Activated T-helper 1 cell treated with anti-CD3 and anti-CD28 coated beads, Interleukin-12 subunit alpha, Interleukin-12 subunit beta, Interleukin-2, Interleukin-4 antibody, amounts not matched to agents 30 ng/mL and 10 ng/mL and 1 ng/mL, durations not matched to agents 14 hours and 24 hours and 36 hours (primary cell): ENCODE results near the gene TSHZ3. TPM values are rescaled to one million over a fixed set of nuclear protein-coding genes. Genes with fewer than 3 reads are reported as not detected.

ENCODE experiments used
- DNase-seq: peaks from one replicate; pipeline ENCODE4 v3.0.0; 2021; ENCODE audit warnings: low spot score
- H3K27ac Mint-ChIP-seq: one replicate; pipeline ENCODE4 v1.8.0; 2021; ENCODE audit warnings: mild to moderate bottlenecking, mixed read lengths
- H3K27me3 Mint-ChIP-seq: one replicate; pipeline ENCODE4 v1.8.0; 2022; ENCODE audit warnings: mild to moderate bottlenecking, moderate library complexity, mixed read lengths; ENCODE audit not compliant: insufficient read depth
- H3K36me3 Mint-ChIP-seq: one replicate; pipeline ENCODE4 v1.8.0; 2021; ENCODE audit warnings: low read depth, mixed read lengths
- H3K4me1 Mint-ChIP-seq: one replicate; pipeline ENCODE4 v1.8.0; 2021; ENCODE audit warnings: low read depth, mixed read lengths
- H3K4me3 Mint-ChIP-seq: one replicate; pipeline ENCODE4 v1.8.0; 2021; ENCODE audit warnings: mild to moderate bottlenecking, moderate library complexity, mixed read lengths
- H3K9me3 Mint-ChIP-seq: one replicate; pipeline ENCODE4 v1.8.0; 2021; ENCODE audit warnings: mixed read lengths
- intact Hi-C: fragments of 100-400 bp; cut with micrococcal nuclease; formaldehyde crosslinking; loops from one replicate; pipeline ENCODE4 v1.15.1; 2024
- total RNA-seq: library from RNA; stranded (reverse); gene quantifications from 2 replicates; pipeline ENCODE4 v1.2.3, GENCODE V29; 2022

Gene TSHZ3
- total RNA-seq, 1 donor from 2014 or later = 2.0 TPM

DNA sequence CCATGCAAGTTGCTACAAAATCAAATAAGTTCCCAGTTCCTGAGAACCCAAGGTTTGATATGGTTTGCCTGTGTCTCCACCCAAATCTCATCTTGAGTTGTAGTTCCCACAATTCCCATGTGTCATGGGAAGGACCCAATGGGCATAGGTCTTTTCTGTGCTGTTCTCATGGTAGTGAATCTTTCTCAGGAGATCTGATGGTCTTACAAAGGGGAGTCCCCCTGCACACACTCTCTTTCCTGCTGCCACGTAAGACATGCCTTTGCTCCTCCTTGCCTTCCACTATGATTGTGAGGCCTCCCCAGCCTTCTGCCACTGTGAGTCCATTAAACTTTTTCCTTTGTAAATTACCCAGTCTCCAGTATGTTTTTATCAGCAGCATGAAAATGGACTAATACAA, 28.5 kb upstream of the TSHZ3 start:
- no peaks in the 10 kb centered on the region for H3K27me3 Mint-ChIP-seq
- intact Hi-C loops = no loop called here
- H3K4me3 Mint-ChIP-seq = no peak overlapping the region
- H3K9me3 Mint-ChIP-seq = no peaks in the 10 kb centered on the region
- no peak for DNase-seq
- no peaks in the 10 kb centered on the region for H3K36me3 Mint-ChIP-seq
- H3K4me1 Mint-ChIP-seq = peaks cover 4% of the 10 kb centered on the region
- H3K27ac Mint-ChIP-seq = no peak overlapping the region

DNA sequence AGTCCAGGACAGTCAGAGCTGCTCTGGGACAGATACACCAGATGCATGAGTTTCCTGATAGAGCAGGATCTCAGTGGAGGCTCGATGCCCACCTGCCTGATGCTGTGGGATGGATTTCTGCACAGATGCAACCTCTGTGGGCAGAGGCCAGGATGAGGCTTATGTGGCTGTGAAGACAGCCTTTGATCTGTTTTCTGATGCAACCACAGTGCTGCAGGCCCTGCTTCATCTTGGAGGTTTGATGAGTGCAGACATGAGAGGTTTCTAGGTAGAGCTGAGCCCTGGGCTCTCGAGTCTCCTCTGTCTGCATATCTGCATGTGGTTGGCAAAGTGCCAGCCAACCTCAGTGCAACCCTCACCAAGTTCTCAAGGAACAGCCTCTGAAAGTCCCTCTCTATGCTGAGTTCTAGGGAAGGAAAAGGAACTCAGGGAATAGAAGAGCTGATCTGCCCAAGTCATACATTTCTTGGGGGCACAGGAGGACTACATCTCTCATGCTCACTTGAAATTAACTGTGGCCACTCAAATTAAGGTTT, 23.1 kb upstream of the TSHZ3 start:
- DNase-seq = no peak
- intact Hi-C loops = no loop called here
- peaks cover 5% of the 10 kb centered on the region for H3K27me3 Mint-ChIP-seq
- H3K27ac Mint-ChIP-seq = no peak overlapping the region
- no peak overlapping the region for H3K4me3 Mint-ChIP-seq
- no peaks in the 10 kb centered on the region for H3K9me3 Mint-ChIP-seq
- H3K4me1 Mint-ChIP-seq = peaks cover 16% of the 10 kb centered on the region
- H3K36me3 Mint-ChIP-seq = no peaks in the 10 kb centered on the region

DNA sequence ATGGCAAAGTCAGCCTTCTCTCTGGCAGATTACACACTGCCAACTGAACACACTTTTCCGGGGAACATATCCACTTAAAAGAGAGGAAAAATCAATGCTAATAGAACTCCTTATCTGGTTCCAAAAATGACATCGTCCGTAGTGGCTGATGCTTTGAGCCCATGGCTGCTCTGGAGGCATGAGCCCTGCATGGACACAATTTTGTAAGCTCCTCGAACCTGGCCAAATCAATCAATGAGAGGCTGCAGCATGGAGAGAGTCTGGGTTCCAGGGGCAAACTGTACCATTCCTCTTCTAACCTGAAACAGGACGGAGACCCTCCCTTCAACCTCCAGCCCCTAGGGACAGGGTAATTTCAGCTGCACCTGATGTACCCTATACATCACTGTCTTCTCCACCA, 21.0 kb upstream of the TSHZ3 start:
- no peaks in the 10 kb centered on the region for H3K9me3 Mint-ChIP-seq
- peaks cover 5% of the 10 kb centered on the region for H3K27me3 Mint-ChIP-seq
- no peak overlapping the region for H3K4me3 Mint-ChIP-seq
- DNase-seq = no peak
- H3K27ac Mint-ChIP-seq = no peak overlapping the region
- peaks cover 16% of the 10 kb centered on the region for H3K4me1 Mint-ChIP-seq
- intact Hi-C loops = no loop called here
- no peaks in the 10 kb centered on the region for H3K36me3 Mint-ChIP-seq

DNA sequence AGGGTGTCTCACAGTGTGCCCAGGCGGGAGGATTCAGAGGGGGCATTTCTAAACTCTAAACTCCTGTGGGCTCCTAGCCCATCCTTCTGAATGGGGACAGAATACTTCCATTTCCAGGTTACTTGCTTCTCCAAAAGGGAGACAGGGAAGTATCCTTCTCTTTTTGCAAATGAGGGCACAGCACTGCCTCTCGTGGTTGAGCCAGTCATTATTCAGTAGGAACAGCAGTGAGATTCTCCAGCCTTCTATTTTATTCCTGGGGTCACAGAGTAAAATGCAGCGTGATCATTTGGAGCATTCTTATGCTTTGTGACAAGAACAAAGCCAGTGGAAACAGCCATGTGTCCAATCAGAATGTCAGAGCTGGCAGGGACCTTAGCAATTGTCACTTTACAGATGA, 15.7 kb upstream of the TSHZ3 start:
- H3K27ac Mint-ChIP-seq = no peak overlapping the region
- H3K27me3 Mint-ChIP-seq = peaks cover 13% of the 10 kb centered on the region

DNA sequence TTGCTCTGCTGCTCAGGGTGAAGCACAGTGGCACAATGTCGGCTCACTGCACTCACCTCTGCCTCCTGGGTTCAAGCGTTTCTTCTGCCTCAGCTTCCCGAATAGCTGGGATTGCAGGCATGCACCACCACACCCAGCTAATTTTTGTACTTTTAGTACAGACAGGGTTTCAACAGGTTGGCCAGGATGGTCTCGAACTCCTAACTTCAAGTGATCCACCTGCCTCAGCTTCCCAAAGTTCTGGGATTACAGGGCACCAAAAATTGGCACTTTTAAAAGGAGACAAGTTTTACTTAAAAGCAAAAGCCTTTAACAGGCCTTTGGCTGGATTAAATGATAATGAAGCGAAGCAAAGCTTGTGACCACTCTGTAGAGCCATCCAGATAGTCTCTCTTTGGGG, 12.5 kb upstream of the TSHZ3 start:
- no peaks in the 10 kb centered on the region for H3K9me3 Mint-ChIP-seq
- H3K36me3 Mint-ChIP-seq = no peaks in the 10 kb centered on the region
- intact Hi-C loops = no loop called here

More for the DNA sequence above, 15.7 kb upstream of the TSHZ3 start:
- no peaks in the 10 kb centered on the region for H3K9me3 Mint-ChIP-seq
- no peak overlapping the region for H3K4me3 Mint-ChIP-seq
- H3K36me3 Mint-ChIP-seq = no peaks in the 10 kb centered on the region
- intact Hi-C loops = no loop called here
- DNase-seq = no peak
- H3K4me1 Mint-ChIP-seq = no peaks in the 10 kb centered on the region

DNA sequence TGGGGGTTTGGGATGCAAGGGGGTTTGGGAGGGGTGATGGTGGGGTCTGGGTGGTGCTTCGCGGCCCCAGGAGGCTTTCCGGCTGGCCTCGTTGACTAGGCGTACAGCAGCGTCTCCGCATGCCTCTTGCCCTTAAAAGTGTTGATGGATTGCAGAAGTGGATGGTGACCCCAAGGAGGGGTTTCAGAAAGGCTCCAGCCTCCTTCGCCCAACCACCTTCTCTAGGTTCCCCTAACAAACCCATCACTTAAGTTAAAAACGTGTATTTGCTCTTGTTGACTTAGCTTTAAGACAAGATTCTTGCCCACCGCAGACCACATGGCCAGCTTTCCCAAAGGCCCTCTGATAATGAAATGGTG, 8.1 kb upstream of the TSHZ3 start:
- Mint-ChIP-seq H3K4me3 (no peak overlapping the region), H3K4me1 (peaks cover 33% of the 10 kb centered on the region), H3K36me3 (peaks cover 3% of the 10 kb centered on the region), H3K9me3 (no peaks in the 10 kb centered on the region), H3K27ac (no peak overlapping the region), H3K27me3 (peaks cover 63% of the 10 kb centered on the region)
- intact Hi-C loops = loop anchor here (1.0 to 5.0 kb wide), 6 partner anchors 9 to 688 kb away; no protein-coding TSS in a partner anchor
- no peak for DNase-seq

More for the DNA sequence above, 12.5 kb upstream of the TSHZ3 start:
- no peak overlapping the region for H3K4me3 Mint-ChIP-seq
- peaks cover 27% of the 10 kb centered on the region for H3K27me3 Mint-ChIP-seq
- H3K4me1 Mint-ChIP-seq = peaks cover 3% of the 10 kb centered on the region
- DNase-seq = no peak
- H3K27ac Mint-ChIP-seq = no peak overlapping the region

DNA sequence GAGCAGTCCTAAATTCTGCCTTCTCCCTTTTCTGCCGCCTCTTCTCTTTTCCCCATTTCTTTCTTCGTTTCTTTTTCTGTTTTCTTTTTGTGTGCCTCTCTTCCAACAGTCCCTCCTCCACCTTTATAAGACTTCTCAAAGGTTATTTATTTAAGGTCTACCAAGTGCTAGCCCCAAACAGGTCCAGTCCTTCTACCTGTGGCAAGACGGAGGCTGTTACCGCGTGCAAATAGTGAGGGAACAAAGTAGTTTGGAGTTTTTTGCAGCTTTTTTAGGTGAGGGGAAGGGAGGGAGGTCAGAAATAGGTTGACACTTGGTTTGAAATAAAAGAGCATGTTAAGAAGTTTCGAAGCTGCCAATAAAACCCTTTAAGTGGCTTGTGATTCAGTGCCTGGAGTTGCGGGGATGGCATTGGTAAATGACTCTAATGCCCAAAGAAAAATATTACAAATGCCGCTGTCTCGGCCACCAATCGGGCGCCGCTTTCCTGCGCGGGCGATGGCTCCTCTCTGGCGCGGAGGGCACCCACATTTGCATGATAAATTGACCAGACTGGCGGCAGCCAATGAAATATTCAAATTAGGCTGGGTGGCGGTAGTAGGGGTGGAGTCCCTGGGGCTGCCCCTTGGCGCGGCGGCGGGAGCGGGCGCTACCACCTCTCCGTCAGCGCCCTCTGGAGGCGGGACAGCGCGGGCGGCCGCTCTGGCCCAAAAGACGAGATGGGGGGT, 7.5 kb upstream of the TSHZ3 start:
- intact Hi-C loops = loop anchor here (1.0 to 5.0 kb wide), 6 partner anchors 8 to 687 kb away; no protein-coding TSS in a partner anchor
- H3K27ac Mint-ChIP-seq = peak overlapping the region; percentile 48
- H3K4me3 Mint-ChIP-seq = no peak overlapping the region

DNA sequence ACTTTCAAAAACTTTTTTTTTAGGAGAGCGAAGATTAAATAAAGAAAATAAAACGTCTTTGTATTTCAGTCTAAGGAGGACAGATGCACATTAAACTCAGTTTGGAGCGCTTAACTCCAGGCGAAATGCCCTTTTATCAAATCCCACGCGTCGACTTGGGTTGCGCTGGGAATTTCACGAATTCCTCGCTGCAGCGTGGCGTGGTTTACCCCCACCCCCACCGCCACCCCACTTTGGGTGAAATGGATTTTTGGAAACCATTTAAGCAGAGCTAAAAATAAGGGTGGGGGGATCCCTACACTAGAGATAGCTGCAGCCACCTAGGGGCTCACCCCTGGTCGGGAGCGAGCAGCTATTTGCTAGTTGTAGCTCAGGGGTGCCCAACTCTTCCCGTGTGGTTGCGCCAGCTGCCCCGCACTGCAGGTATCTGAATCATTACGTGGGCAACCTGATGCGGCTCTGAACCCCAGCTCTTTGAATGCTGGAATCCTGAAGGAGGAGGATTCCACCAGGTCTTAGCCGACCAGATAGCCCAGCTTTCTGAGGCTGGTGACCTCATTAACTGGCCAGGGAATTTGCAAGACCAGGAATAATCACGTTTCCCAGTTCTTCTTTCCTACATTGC, 6.5 kb upstream of the TSHZ3 start:
- peaks cover 5% of the 10 kb centered on the region for H3K36me3 Mint-ChIP-seq
- H3K27me3 Mint-ChIP-seq = peaks cover 64% of the 10 kb centered on the region
- no peak overlapping the region for H3K27ac Mint-ChIP-seq
- intact Hi-C loops = loop anchor here (2.0 to 5.0 kb wide), 2 partner anchors 243 to 673 kb away; no protein-coding TSS in a partner anchor
- H3K4me3 Mint-ChIP-seq = no peak overlapping the region
- H3K9me3 Mint-ChIP-seq = no peaks in the 10 kb centered on the region
- H3K4me1 Mint-ChIP-seq = peaks cover 33% of the 10 kb centered on the region
- no peak for DNase-seq

More for the DNA sequence above, 7.5 kb upstream of the TSHZ3 start:
- peaks cover 3% of the 10 kb centered on the region for H3K36me3 Mint-ChIP-seq
- H3K27me3 Mint-ChIP-seq = peaks cover 65% of the 10 kb centered on the region
- H3K9me3 Mint-ChIP-seq = no peaks in the 10 kb centered on the region
- DNase-seq = peak; percentile 45
- peaks cover 33% of the 10 kb centered on the region for H3K4me1 Mint-ChIP-seq

DNA sequence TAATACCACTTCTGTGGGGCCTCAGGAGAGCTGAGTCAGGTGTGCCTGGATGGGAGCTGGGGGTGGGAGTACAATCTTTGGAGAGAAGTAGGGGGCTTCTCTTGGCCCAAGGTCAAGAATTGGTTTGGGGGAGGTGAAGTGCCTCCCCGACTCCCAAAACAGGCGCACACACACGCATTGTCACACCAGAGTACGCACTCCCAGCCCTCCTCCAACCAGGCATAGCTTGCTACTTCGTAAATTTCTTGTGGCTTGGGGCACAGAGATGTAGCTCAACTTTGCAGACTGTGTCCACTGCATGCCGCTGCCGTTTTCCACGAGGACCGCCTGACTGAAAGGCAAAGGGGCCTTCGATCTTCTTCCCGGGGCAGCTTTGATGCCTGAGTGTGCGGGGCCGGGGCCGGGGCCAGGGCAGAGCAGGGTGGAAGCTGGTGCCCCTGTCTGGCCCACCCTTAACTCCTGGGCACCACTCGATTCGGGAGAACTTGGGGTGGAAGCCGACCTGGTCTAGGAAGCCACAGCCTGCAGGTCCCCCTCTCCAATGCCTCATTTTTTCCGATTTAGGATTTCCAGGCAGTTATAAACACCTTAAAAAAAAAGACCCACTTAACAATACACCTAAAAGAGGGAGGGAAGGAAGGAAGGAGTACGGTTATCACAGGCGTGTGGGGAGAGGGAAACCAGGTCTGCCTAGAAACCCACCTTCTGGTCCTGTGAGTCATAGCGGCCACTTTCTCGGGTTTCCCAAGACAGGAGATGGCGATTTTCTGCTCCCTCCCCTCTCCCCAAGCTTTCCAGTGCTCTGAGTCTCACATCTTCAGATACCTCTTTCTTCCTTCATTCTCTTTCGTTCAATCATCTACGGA, 5.8 kb upstream of the TSHZ3 start:
- H3K9me3 Mint-ChIP-seq = no peaks in the 10 kb centered on the region
- intact Hi-C loops = loop anchor here (5.0 kb wide), 2 partner anchors 243 to 1828 kb away; partner anchors contain the start of gene VSTM2B
- H3K27ac Mint-ChIP-seq = no peak overlapping the region
- no peak overlapping the region for H3K4me3 Mint-ChIP-seq
- DNase-seq = no peak
- H3K27me3 Mint-ChIP-seq = peaks cover 64% of the 10 kb centered on the region
- H3K36me3 Mint-ChIP-seq = peaks cover 5% of the 10 kb centered on the region
- peaks cover 33% of the 10 kb centered on the region for H3K4me1 Mint-ChIP-seq

DNA sequence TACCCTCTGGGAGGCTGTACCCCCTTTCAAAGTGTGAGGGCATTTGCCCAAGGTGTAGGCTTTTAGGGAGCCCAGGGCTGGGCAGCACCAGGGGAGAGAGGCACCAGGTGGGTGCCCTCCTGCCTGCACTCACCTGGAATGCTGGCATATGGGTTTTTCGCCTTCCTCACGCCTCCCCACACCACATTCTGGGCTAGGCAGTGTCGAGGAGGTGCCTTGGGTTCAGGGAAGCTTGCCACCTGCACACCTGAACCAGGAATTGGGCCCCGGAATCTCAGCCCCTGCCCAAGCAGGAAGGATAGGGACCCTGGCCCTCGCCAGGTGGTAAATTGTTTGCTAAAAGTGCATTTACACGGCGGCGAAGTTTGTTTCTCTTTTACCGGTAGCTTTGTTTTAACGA, 5.1 kb upstream of the TSHZ3 start:
- no peak for DNase-seq
- H3K27ac Mint-ChIP-seq = peak overlapping the region; percentile 36
- H3K4me3 Mint-ChIP-seq = no peak overlapping the region
- H3K9me3 Mint-ChIP-seq = no peaks in the 10 kb centered on the region
- peaks cover 33% of the 10 kb centered on the region for H3K4me1 Mint-ChIP-seq
- peaks cover 5% of the 10 kb centered on the region for H3K36me3 Mint-ChIP-seq
- H3K27me3 Mint-ChIP-seq = peaks cover 61% of the 10 kb centered on the region
- intact Hi-C loops = loop anchor here (5.0 kb wide), 1 partner anchor 1827 kb away; the partner anchor contains the start of gene VSTM2B

DNA sequence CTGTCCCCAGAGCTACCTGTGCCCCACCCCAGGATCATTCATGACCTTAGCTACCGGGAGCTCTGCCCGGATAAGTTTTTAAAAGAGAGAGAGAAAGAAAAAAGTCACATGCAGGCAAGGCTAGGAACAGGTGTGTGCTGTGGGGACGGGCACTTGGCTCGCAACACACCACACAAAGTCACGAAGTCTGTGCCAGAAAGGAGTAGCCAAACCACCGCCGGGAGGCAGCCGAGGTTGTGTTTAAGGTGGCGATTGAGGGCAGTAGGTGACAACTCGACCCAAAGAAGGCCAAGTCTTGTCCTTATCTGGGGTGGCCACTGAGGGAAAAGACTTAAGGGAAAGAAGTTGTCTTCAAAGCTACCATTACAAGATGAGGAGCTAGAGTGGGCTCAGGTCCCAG, 4.6 kb upstream of the TSHZ3 start:
- intact Hi-C loops = loop anchor here (5.0 kb wide), 1 partner anchor 1827 kb away; the partner anchor contains the start of gene VSTM2B
- H3K27me3 Mint-ChIP-seq = peaks cover 61% of the 10 kb centered on the region
- H3K4me1 Mint-ChIP-seq = peaks cover 33% of the 10 kb centered on the region
- H3K4me3 Mint-ChIP-seq = no peak overlapping the region
- peaks cover 5% of the 10 kb centered on the region for H3K36me3 Mint-ChIP-seq
- peak overlapping the region; percentile 36 for H3K27ac Mint-ChIP-seq
- no peak for DNase-seq
- no peaks in the 10 kb centered on the region for H3K9me3 Mint-ChIP-seq

DNA sequence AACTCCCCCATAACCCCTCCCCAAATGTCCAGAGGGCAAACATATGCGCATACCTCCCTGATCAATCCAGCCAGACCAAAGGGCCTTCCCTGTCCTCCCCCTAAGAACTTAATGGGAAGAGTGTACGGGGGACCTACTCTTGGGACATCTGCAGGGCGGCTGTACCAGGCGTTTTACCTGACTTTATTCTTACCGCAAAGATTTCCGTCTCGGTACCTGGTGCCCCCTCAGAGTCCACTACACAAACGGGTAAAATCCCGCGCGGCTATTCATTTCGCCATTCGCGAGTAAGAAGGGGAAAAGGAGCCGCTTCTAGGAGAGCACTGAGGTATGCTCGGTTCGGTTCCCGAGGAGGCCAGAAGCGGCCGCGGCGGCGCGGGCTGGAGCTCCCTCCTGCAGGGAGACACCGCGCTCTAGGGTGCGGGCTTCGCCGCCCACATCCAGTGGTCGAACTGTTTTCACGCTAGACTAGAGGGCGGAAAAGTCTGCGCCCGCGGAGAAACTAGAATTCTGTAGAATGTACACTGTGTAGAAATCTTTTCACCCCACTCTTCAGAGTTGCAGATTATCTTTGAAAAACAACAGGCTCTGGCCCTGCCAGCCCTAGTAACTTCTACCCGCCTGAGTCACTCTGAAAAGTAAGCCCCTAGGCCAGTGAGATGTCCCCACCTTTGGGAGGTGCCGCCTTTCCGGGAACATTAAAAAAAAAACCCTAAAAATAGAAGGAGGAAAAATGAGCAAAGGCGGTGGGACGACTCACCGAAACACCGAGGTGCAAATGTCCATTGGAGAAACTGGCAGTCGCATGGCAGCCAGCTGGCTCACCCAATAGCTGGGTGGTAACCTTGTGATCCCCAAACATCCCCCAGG, 3.8 kb upstream of the TSHZ3 start:
- H3K36me3 Mint-ChIP-seq = peaks cover 5% of the 10 kb centered on the region
- intact Hi-C loops = loop anchor here (5.0 kb wide), 1 partner anchor 1826 kb away; the partner anchor contains the start of gene VSTM2B
- peaks cover 38% of the 10 kb centered on the region for H3K4me1 Mint-ChIP-seq
- H3K27ac Mint-ChIP-seq = peak overlapping the region; percentile 40
- H3K4me3 Mint-ChIP-seq = peak overlapping the region; percentile 40
- no peak for DNase-seq
- H3K9me3 Mint-ChIP-seq = no peaks in the 10 kb centered on the region
- H3K27me3 Mint-ChIP-seq = peaks cover 65% of the 10 kb centered on the region
